Activated CD8-positive, alpha-beta T cell treated with anti-CD3 and anti-CD28 coated beads, Interleukin-2, amount 10 ng/mL, durations not matched to agents 7 days and 5 days (primary cell): ENCODE data around the gene DPP6. TPM values are rescaled to one million over a fixed set of nuclear protein-coding genes. Genes with fewer than 3 reads are reported as not detected.

Experiments used
- ATAC-seq: fragments of 150-1000 bp; cut with Tn5 transposase; one replicate; pipeline ENCODE4 v1.10.0; 2021; ENCODE audit warnings: moderate library complexity
- CTCF ChIA-PET: fragments of 350-600 bp; sonication (Branson Sonifier 250); formaldehyde crosslinking; loops from one replicate; lab custom pipeline; 2021; ENCODE audit warnings: antibody characterized with exemption; lab: Charles Lee
- POLR2A ChIA-PET: fragments of 350-600 bp; sonication (Branson Sonifier 250); formaldehyde crosslinking; loops from one replicate; lab custom pipeline; 2021; ENCODE audit warnings: antibody characterized with exemption; lab: Charles Lee
- DNase-seq: peaks from one replicate; pipeline ENCODE4 v3.0.0-alpha.2; 2020
- H3K27ac Mint-ChIP-seq: one replicate; pipeline ENCODE4 v1.8.0; 2021; ENCODE audit warnings: mild to moderate bottlenecking, mixed read lengths
- H3K27me3 Mint-ChIP-seq: one replicate; pipeline ENCODE4 v1.8.0; 2021; ENCODE audit warnings: low read depth, mixed read lengths
- H3K36me3 Mint-ChIP-seq: one replicate; pipeline ENCODE4 v1.8.0; 2021; ENCODE audit warnings: low read depth, mixed read lengths
- H3K4me1 Mint-ChIP-seq: one replicate; pipeline ENCODE4 v1.8.0; 2021; ENCODE audit warnings: low read depth, mixed read lengths
- H3K4me3 Mint-ChIP-seq: one replicate; pipeline ENCODE4 v1.8.0; 2021; ENCODE audit warnings: mild to moderate bottlenecking, mixed read lengths
- H3K9me3 Mint-ChIP-seq: one replicate; pipeline ENCODE4 v1.8.0; 2022; ENCODE audit warnings: mixed read lengths; ENCODE audit not compliant: insufficient read depth
- total RNA-seq, 2 experiments: library from RNA; stranded (reverse); gene quantifications; one replicate each; pipeline ENCODE4 v1.2.3, GENCODE V29; 2021

The DPP6 gene
- total RNA-seq, 2 experiments from 2014 or later: not detected

DNA sequence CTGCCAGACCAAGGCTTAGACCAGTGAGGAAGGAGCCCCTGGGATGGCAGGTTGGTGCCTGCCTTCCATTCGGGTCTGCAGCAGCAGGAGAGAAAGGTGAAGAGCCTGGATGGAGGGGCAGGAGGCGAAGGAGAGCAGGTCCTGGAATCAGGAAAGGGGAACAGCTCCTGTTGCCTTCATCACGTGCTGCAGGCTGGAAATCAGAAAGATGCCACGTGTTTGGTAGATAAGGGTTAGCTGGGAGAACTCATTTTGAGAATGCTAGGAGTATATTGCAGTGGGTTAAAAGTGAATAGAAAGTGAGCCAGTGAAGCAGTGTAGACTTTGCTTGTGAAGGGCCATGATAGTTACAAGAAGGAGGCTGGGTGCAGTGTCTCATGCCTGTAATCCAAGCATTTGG is 579.0 kb downstream of the DPP6 start:
- Mint-ChIP-seq H3K36me3 (no peaks in the 10 kb centered on the region), H3K27me3 (no peaks in the 10 kb centered on the region), H3K9me3 (no peaks in the 10 kb centered on the region), H3K27ac (no peak overlapping the region), H3K4me3 (no peak overlapping the region), H3K4me1 (no peaks in the 10 kb centered on the region)
- ChIA-PET CTCF (interaction anchor here (1.1 kb wide), 1 partner anchor 10 kb away, joined by 3 read pairs; no protein-coding TSS in a partner anchor), POLR2A (no interaction called here)
- DNase-seq (no peak), ATAC-seq (no peak)

DNA sequence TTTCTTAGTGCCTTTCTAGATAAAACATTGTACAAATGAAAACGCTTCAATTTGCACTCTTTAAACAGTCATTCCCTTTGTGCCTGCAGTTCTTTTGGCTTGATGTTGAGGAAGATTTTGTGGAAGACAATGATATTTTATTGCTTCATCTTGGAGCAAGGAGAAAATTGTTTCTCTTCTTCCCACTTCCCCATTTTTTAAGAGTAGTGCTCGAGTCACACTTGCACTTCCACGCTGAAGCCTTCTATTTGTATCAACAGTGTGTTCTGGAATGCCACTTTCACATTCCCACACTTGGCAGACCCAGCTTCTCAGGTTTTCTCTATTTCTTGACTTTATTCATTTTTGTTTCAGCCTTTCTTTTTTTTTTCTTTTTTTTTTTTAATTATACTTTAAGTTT is 581.4 kb downstream of the DPP6 start:
- ChIA-PET POLR2A (no interaction called here), CTCF (no interaction called here)
- Mint-ChIP-seq H3K9me3 (no peaks in the 10 kb centered on the region), H3K27ac (no peak overlapping the region), H3K27me3 (no peaks in the 10 kb centered on the region), H3K4me3 (no peak overlapping the region), H3K4me1 (no peaks in the 10 kb centered on the region), H3K36me3 (no peaks in the 10 kb centered on the region)
- ATAC-seq: no peak
- no peak for DNase-seq

DNA sequence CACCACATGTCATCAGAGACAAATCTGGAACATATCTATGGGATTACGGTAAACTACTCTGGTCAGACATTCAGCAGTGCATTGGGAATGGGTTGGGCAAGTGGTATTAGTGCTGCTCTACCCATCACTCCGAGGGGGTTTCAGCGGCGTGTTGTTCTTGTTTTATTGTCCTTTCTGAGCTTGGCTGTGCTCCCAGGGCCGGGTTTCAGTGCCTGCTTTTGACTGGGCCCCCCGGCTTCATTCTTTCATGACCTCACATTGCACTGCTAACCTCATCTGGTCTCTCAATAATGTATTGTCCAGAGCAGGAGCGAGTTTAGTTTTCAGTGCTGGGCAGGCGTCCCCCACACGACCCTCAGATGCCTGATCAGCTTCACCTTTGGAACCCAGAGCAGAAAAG is 586.1 kb downstream of the DPP6 start:
- POLR2A ChIA-PET: no interaction called here
- CTCF ChIA-PET: no interaction called here
- Mint-ChIP-seq H3K36me3 (no peaks in the 10 kb centered on the region), H3K27me3 (no peaks in the 10 kb centered on the region), H3K27ac (no peak overlapping the region), H3K4me1 (no peaks in the 10 kb centered on the region), H3K9me3 (no peaks in the 10 kb centered on the region), H3K4me3 (no peak overlapping the region)
- DNase-seq (no peak), ATAC-seq (no peak)

DNA sequence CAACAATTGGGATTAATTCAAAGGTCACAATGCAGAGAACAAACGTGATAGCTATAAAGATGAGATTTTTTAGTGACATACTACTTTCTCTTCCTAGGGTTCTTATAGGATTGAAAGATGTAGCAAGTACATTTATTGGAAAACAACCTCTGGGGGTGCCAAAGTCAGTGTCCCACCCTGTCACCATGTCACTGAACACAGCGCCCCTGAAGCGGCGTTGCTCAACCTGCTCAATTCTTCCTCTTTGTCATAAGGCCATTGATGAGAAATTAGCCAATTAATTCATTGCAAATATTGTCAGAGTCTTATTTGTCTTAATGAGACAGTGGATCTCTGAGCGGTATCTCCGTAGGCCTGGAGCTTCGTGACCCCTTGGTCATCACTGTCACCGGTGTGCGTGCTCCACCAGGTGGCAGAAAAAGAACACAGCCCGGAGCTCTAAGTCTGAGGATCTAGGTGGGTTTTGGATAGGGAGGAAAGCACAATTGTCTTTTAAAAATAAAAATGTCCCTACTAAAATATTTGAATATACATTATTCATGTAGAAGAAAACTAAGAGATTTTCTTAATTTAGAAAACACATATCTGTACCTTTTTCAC is 588.2 kb downstream of the DPP6 start:
- no peak overlapping the region for H3K4me3 Mint-ChIP-seq

DNA sequence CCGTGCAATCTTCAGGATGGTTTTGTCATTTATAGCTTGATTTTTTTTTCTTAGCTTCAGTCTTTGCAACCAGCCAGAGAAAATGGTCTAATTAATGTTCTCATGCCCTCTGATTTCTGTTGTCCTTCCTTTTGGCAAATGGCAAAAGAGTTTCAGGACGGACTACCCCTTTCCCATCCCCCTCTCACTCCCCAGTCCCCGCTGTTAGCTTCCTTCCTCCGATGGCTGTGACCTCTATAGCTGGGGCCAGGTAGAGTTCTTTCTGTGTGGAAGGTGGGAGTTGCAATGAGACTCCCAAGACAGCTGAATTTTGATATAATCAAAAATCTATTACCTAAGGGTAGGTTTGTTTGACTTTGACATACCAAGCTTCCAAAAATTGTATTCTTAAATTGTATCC is 588.7 kb downstream of the DPP6 start:
- H3K27ac Mint-ChIP-seq: no peak overlapping the region
- no peaks in the 10 kb centered on the region for H3K36me3 Mint-ChIP-seq
- H3K9me3 Mint-ChIP-seq: no peaks in the 10 kb centered on the region
- no peaks in the 10 kb centered on the region for H3K4me1 Mint-ChIP-seq
- ChIA-PET POLR2A (no interaction called here), CTCF (interaction anchor here (0.9 kb wide), 1 partner anchor 9 kb away, joined by 3 read pairs; no protein-coding TSS in a partner anchor)
- DNase-seq (no peak), ATAC-seq (no peak)
- H3K4me3 Mint-ChIP-seq: no peak overlapping the region
- no peaks in the 10 kb centered on the region for H3K27me3 Mint-ChIP-seq

More for the DNA sequence above, 588.2 kb downstream of the DPP6 start:
- no peak for ATAC-seq
- CTCF ChIA-PET: interaction anchor here (0.9 kb wide), 1 partner anchor 9 kb away, joined by 3 read pairs; no protein-coding TSS in a partner anchor
- no peaks in the 10 kb centered on the region for H3K4me1 Mint-ChIP-seq
- no peaks in the 10 kb centered on the region for H3K36me3 Mint-ChIP-seq
- H3K27me3 Mint-ChIP-seq: no peaks in the 10 kb centered on the region
- POLR2A ChIA-PET: no interaction called here
- DNase-seq: no peak
- no peak overlapping the region for H3K27ac Mint-ChIP-seq
- H3K9me3 Mint-ChIP-seq: no peaks in the 10 kb centered on the region

DNA sequence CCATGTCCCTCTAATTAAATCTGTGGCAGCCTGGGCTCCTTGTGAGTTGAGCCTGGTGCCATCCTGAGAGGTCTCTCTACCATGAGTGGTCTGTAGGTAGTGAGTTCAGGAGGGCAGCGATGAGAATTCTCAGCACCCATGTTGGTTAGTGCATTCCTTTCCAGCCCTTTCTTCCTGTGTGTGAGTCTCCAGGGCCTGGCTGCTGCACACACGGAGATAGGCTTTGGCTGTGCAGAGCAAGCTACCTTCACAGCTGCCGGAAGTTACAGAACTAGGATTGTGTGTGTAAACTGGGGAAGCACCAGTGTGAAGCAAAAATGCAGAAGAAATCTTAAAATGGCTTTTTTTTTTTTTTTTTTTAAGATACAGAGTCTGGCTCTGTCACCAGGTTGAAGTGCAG is 592.2 kb downstream of the DPP6 start:
- Mint-ChIP-seq H3K9me3 (peaks cover 3% of the 10 kb centered on the region), H3K36me3 (no peaks in the 10 kb centered on the region), H3K27ac (no peak overlapping the region), H3K27me3 (no peaks in the 10 kb centered on the region), H3K4me3 (no peak overlapping the region), H3K4me1 (no peaks in the 10 kb centered on the region)
- ATAC-seq (no peak), DNase-seq (no peak)
- CTCF ChIA-PET: interaction anchor here (1.2 kb wide), 1 partner anchor 54 kb away, joined by 3 read pairs; no protein-coding TSS in a partner anchor
- POLR2A ChIA-PET: no interaction called here

DNA sequence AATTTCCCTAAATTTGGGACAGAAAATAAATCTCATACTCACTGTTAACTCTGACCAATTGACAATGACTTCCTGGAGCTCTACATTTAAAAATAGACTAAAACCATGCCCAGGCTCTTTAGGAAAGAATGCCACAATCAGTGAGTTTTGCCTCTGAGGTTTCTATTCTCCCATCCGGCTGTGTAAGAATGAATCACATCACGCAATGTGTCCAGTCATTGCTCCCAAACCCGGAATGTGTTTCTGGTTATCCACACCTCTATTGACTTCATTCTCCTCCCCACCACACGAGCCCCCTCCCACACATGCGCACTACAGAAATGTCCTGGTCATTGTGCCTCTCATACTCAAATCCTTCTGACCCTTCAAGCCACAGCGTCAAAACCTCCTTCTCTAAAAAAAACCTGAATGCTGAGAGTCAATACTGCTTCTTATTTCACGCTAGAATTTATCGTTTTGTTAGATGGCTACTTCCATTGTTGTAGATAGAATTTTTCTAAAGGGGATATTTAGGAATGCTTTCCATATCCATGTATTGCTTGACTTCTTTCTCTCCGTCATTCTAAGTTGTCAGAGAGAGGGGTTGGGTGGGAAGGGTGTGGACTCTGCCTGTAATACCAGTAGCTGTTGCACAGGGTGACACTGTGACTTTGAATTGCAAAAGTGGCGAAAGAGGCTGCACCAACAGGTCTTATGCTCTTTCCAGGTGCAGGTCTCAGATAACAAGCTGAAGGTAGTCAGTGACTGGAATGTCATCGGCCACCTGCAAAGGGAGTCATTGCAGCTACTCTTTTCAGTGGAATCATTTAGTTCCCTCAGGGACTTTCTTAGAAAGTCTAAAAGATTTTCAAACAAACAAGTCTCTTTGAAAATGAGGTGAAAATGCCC is 594.2 kb downstream of the DPP6 start:
- Mint-ChIP-seq H3K9me3 (peaks cover 10% of the 10 kb centered on the region), H3K27ac (no peak overlapping the region), H3K36me3 (no peaks in the 10 kb centered on the region), H3K27me3 (no peaks in the 10 kb centered on the region), H3K4me3 (no peak overlapping the region), H3K4me1 (no peaks in the 10 kb centered on the region)
- no peak for ATAC-seq
- ChIA-PET POLR2A (no interaction called here), CTCF (no interaction called here)
- DNase-seq: no peak

DNA sequence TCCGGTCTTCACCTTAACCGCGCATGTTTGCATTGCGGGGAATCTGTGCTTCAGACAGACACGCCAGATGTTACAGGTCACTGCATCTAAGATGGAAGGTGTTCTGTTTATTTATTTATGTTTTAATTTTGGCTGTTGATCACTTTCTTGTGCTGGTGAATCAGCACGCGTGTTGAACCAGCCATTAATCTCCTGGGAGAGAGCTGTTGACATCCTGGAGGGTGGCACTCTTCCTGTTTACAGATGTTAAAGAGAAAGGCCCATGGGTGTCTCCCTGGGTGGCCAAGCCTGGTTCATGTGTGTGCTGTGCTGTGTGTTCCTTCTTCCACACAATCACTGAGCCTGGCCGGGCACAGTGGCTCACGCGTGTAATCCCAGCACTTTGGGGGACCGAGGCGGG is 595.4 kb downstream of the DPP6 start:
- Mint-ChIP-seq H3K9me3 (peaks cover 10% of the 10 kb centered on the region), H3K27me3 (no peaks in the 10 kb centered on the region), H3K4me3 (no peak overlapping the region), H3K27ac (no peak overlapping the region), H3K4me1 (no peaks in the 10 kb centered on the region), H3K36me3 (no peaks in the 10 kb centered on the region)
- ATAC-seq (no peak), DNase-seq (no peak)
- CTCF ChIA-PET: no interaction called here
- POLR2A ChIA-PET: no interaction called here

DNA sequence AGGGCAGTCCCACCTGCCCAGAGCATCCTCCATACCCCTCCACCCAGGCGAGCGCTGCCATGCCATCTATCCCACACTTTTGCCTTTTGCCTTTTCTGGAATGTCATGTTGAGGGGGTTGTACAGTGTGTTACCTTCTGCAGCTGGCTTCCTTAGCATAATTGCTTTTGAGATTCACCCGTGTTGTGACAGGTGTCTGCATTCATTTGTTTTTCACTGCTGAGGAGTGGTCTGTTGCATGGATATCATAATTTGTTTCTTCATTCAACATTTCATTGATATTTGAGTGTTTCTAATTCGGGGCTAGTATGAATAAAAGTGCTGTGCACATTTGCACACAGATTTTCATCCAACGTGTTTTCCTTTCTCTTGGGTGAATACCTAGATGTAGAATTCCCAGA is 596.8 kb downstream of the DPP6 start:
- Mint-ChIP-seq H3K27me3 (no peaks in the 10 kb centered on the region), H3K4me3 (no peak overlapping the region), H3K4me1 (no peaks in the 10 kb centered on the region), H3K9me3 (peaks cover 10% of the 10 kb centered on the region), H3K27ac (no peak overlapping the region), H3K36me3 (no peaks in the 10 kb centered on the region)
- ATAC-seq: no peak
- ChIA-PET CTCF (no interaction called here), POLR2A (no interaction called here)
- no peak for DNase-seq

DNA sequence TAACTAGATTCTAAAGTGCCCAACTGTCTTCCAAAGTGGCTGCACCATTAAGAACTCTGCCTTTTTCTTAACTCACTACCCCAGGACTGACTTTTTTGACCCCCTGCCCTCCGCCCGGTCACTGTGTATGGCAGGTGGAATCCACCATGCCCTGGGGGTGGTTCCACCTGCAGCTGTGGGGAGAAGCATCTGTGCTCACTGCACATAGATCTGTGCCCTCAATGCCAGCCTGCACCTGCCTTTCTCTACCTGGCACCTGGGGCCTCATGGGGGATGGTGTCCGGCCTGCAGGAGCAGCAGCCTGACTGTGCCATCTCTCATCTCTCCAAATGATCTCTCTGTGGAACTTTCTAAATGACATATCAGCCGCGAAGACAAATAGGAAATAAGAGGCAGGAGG is 597.2 kb downstream of the DPP6 start:
- no peaks in the 10 kb centered on the region for H3K36me3 Mint-ChIP-seq
- CTCF ChIA-PET: no interaction called here
- no peak overlapping the region for H3K27ac Mint-ChIP-seq
- DNase-seq (no peak), ATAC-seq (no peak)
- H3K27me3 Mint-ChIP-seq: no peaks in the 10 kb centered on the region
- H3K4me1 Mint-ChIP-seq: no peaks in the 10 kb centered on the region
- peaks cover 10% of the 10 kb centered on the region for H3K9me3 Mint-ChIP-seq
- POLR2A ChIA-PET: no interaction called here
- H3K4me3 Mint-ChIP-seq: no peak overlapping the region

DNA sequence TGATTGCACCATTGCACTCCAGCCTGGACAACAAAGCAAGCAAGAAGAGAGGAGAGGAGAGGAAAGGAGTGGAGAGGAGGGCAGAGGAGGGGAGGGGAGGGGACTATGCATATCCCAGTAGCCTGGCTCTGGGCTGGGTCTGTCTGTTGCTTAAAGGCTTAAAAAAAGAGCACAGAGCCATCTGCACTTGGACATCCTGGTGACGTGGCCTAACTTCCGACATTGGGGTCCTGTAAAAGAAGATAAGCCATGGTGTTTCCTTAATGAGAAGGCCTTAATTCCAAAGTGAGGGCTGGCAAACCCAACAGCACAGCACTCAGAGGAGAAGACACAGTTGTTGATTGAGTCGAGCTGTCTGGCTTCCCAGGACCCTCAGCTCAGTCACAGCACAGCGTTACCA is 598.1 kb downstream of the DPP6 start:
- H3K36me3 Mint-ChIP-seq: no peaks in the 10 kb centered on the region
- DNase-seq: no peak
- no peak overlapping the region for H3K4me3 Mint-ChIP-seq
- CTCF ChIA-PET: no interaction called here
- H3K27ac Mint-ChIP-seq: no peak overlapping the region
- H3K4me1 Mint-ChIP-seq: no peaks in the 10 kb centered on the region
- POLR2A ChIA-PET: no interaction called here
- H3K27me3 Mint-ChIP-seq: no peaks in the 10 kb centered on the region
- ATAC-seq: no peak
- peaks cover 10% of the 10 kb centered on the region for H3K9me3 Mint-ChIP-seq

DNA sequence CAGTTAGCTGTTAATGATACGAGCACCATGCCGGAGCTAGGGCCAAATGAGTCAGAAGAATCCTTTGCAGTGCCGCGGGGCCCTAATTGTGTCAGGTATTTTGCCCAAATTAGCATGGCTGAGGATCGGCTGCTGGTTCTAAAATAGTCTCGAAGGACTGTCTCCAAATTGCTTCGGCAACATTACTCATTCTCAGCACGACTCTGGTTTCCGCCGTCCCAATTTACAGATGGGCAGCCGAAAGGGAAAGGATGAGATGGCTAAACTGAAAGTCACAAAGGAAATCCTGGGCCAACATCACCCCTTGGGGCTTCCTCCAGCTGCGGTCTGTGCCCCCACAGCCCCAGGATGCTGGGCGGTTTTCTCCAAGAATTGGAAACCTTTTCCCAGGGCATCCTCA is 599.3 kb downstream of the DPP6 start:
- ChIA-PET CTCF (no interaction called here), POLR2A (no interaction called here)
- Mint-ChIP-seq H3K4me3 (no peak overlapping the region), H3K4me1 (no peaks in the 10 kb centered on the region), H3K9me3 (peaks cover 10% of the 10 kb centered on the region), H3K27ac (no peak overlapping the region), H3K36me3 (no peaks in the 10 kb centered on the region), H3K27me3 (no peaks in the 10 kb centered on the region)
- ATAC-seq: no peak
- DNase-seq: no peak
